Measurements from ENCODE around the gene IQGAP2. TPM values are rescaled to one million over a fixed set of nuclear protein-coding genes. Genes with fewer than 3 reads are reported as not detected.
"Not testable (repeated sequence)": the region's sequence is repeated elsewhere in the genome, so short reads cannot be mapped to it uniquely, and the experiment has no call there.

Gene IQGAP2
- polyA plus RNA-seq, 2 donors = 1.4 to 2.0 TPM

- H3K27ac ChIP-seq (ENCODE audit: low read depth in 2 of 2, low read length in 1 of 2) = no peak overlapping the region
Measured at GRCh38 chr5:76736679-76737556, 333.8 kb downstream of the IQGAP2 start.

GRCh38 chr5:76737846-76738245 lies 334.8 kb downstream of the IQGAP2 start:
- no peaks in the 10 kb centered on the region for H3K4me1 ChIP-seq (ENCODE audit: control insufficient read depth in 2 of 2, insufficient read depth in 2 of 2, low read length in 1 of 2)
- no peaks in the 10 kb centered on the region for H3K9me3 ChIP-seq (ENCODE audit: control insufficient read depth in 2 of 2, insufficient read depth in 1 of 2, low read depth in 1 of 2, low read length in 1 of 2)
- H3K27me3 ChIP-seq (ENCODE audit: control insufficient read depth in 1 of 2, insufficient read depth in 2 of 2, low read length in 2 of 2) = no peaks in the 10 kb centered on the region
- 72 to 86% methylated on average over 5 of the region's 5 CpGs for WGBS, 2 donors
- no peak overlapping the region for H3K4me3 ChIP-seq (ENCODE audit: low read depth in 1 of 2, low read length in 2 of 2)
- no peaks in the 10 kb centered on the region for H3K36me3 ChIP-seq (ENCODE audit: control insufficient read depth in 2 of 2, insufficient read depth in 2 of 2, low read length in 1 of 2)
- H3K27ac ChIP-seq (ENCODE audit: low read depth in 2 of 2, low read length in 1 of 2) = no peak overlapping the region

More at GRCh38 chr5:76736679-76737556, 333.8 kb downstream of the IQGAP2 start:
- H3K4me1 ChIP-seq (ENCODE audit: control insufficient read depth in 2 of 2, insufficient read depth in 2 of 2, low read length in 1 of 2) = no peaks in the 10 kb centered on the region
- no peaks in the 10 kb centered on the region for H3K9me3 ChIP-seq (ENCODE audit: control insufficient read depth in 2 of 2, insufficient read depth in 1 of 2, low read depth in 1 of 2, low read length in 1 of 2)
- H3K36me3 ChIP-seq (ENCODE audit: control insufficient read depth in 2 of 2, insufficient read depth in 2 of 2, low read length in 1 of 2) = no peaks in the 10 kb centered on the region
- 80% methylated on average over 6 of the region's 6 CpGs for WGBS, 2 donors
- H3K4me3 ChIP-seq (ENCODE audit: low read depth in 1 of 2, low read length in 2 of 2) = no peak overlapping the region
- no peaks in the 10 kb centered on the region for H3K27me3 ChIP-seq (ENCODE audit: control insufficient read depth in 1 of 2, insufficient read depth in 2 of 2, low read length in 2 of 2)

GRCh38 chr5:76741506-76741905 lies 338.4 kb downstream of the IQGAP2 start:
- WGBS, 2 donors = 94 to 97% methylated on average over 4 of the region's 4 CpGs
- H3K4me3 ChIP-seq (ENCODE audit: low read depth in 1 of 2, low read length in 2 of 2); H3K9me3 ChIP-seq (ENCODE audit: control insufficient read depth in 2 of 2, insufficient read depth in 1 of 2, low read depth in 1 of 2, low read length in 1 of 2); H3K27ac ChIP-seq (ENCODE audit: low read depth in 2 of 2, low read length in 1 of 2); H3K4me1 ChIP-seq (ENCODE audit: control insufficient read depth in 2 of 2, insufficient read depth in 2 of 2, low read length in 1 of 2); H3K36me3 ChIP-seq (ENCODE audit: control insufficient read depth in 2 of 2, insufficient read depth in 2 of 2, low read length in 1 of 2); H3K27me3 ChIP-seq (ENCODE audit: control insufficient read depth in 1 of 2, insufficient read depth in 2 of 2, low read length in 2 of 2): not testable (repeated sequence)

GRCh38 chr5:76742583-76742982 lies 339.5 kb downstream of the IQGAP2 start:
- 88 to 90% methylated on average over 4 of the region's 4 CpGs for WGBS, 2 donors
- H3K27me3 ChIP-seq (ENCODE audit: control insufficient read depth in 1 of 2, insufficient read depth in 2 of 2, low read length in 2 of 2) = no peaks in the 10 kb centered on the region
- no peaks in the 10 kb centered on the region for H3K9me3 ChIP-seq (ENCODE audit: control insufficient read depth in 2 of 2, insufficient read depth in 1 of 2, low read depth in 1 of 2, low read length in 1 of 2)
- H3K27ac ChIP-seq (ENCODE audit: low read depth in 2 of 2, low read length in 1 of 2) = no peak overlapping the region
- H3K4me3 ChIP-seq (ENCODE audit: low read depth in 1 of 2, low read length in 2 of 2) = no peak overlapping the region
- no peaks in the 10 kb centered on the region for H3K36me3 ChIP-seq (ENCODE audit: control insufficient read depth in 2 of 2, insufficient read depth in 2 of 2, low read length in 1 of 2)
- H3K4me1 ChIP-seq (ENCODE audit: control insufficient read depth in 2 of 2, insufficient read depth in 2 of 2, low read length in 1 of 2) = no peaks in the 10 kb centered on the region

GRCh38 chr5:76744632-76745031 lies 341.5 kb downstream of the IQGAP2 start:
- Histone ChIP-seq H3K27me3 (ENCODE audit: control insufficient read depth in 1 of 2, insufficient read depth in 2 of 2, low read length in 2 of 2) (no peaks in the 10 kb centered on the region), H3K9me3 (ENCODE audit: control insufficient read depth in 2 of 2, insufficient read depth in 1 of 2, low read depth in 1 of 2, low read length in 1 of 2) (no peaks in the 10 kb centered on the region), H3K4me3 (ENCODE audit: low read depth in 1 of 2, low read length in 2 of 2) (no peak overlapping the region), H3K27ac (ENCODE audit: low read depth in 2 of 2, low read length in 1 of 2) (no peak overlapping the region), H3K4me1 (ENCODE audit: control insufficient read depth in 2 of 2, insufficient read depth in 2 of 2, low read length in 1 of 2) (no peaks in the 10 kb centered on the region), H3K36me3 (ENCODE audit: control insufficient read depth in 2 of 2, insufficient read depth in 2 of 2, low read length in 1 of 2) (no peaks in the 10 kb centered on the region)
- 63 to 67% methylated on average over 2 of the region's 2 CpGs for WGBS, 2 donors

- H3K36me3 ChIP-seq (ENCODE audit: control insufficient read depth in 2 of 2, insufficient read depth in 2 of 2, low read length in 1 of 2) = no peaks in the 10 kb centered on the region
- no peaks in the 10 kb centered on the region for H3K9me3 ChIP-seq (ENCODE audit: control insufficient read depth in 2 of 2, insufficient read depth in 1 of 2, low read depth in 1 of 2, low read length in 1 of 2)
- H3K27me3 ChIP-seq (ENCODE audit: control insufficient read depth in 1 of 2, insufficient read depth in 2 of 2, low read length in 2 of 2) = no peaks in the 10 kb centered on the region
- no peak overlapping the region for H3K4me3 ChIP-seq (ENCODE audit: low read depth in 1 of 2, low read length in 2 of 2)
- WGBS, 2 donors = 72 to 84% methylated on average over 3 of the region's 3 CpGs
- no peak overlapping the region for H3K27ac ChIP-seq (ENCODE audit: low read depth in 2 of 2, low read length in 1 of 2)
- H3K4me1 ChIP-seq (ENCODE audit: control insufficient read depth in 2 of 2, insufficient read depth in 2 of 2, low read length in 1 of 2) = no peaks in the 10 kb centered on the region
Measured at GRCh38 chr5:76745670-76746069, 342.6 kb downstream of the IQGAP2 start.

- Histone ChIP-seq H3K27ac (ENCODE audit: low read depth in 2 of 2, low read length in 1 of 2) (no peak overlapping the region), H3K27me3 (ENCODE audit: control insufficient read depth in 1 of 2, insufficient read depth in 2 of 2, low read length in 2 of 2) (no peaks in the 10 kb centered on the region), H3K36me3 (ENCODE audit: control insufficient read depth in 2 of 2, insufficient read depth in 2 of 2, low read length in 1 of 2) (no peaks in the 10 kb centered on the region), H3K4me1 (ENCODE audit: control insufficient read depth in 2 of 2, insufficient read depth in 2 of 2, low read length in 1 of 2) (no peaks in the 10 kb centered on the region), H3K4me3 (ENCODE audit: low read depth in 1 of 2, low read length in 2 of 2) (no peak overlapping the region), H3K9me3 (ENCODE audit: control insufficient read depth in 2 of 2, insufficient read depth in 1 of 2, low read depth in 1 of 2, low read length in 1 of 2) (no peaks in the 10 kb centered on the region)
- WGBS, 2 donors = 94 to 95% methylated on average over 2 of the region's 2 CpGs
Measured at GRCh38 chr5:76746677-76747076, 343.6 kb downstream of the IQGAP2 start.

- no peaks in the 10 kb centered on the region for H3K4me1 ChIP-seq (ENCODE audit: control insufficient read depth in 2 of 2, insufficient read depth in 2 of 2, low read length in 1 of 2)
- WGBS, 2 donors = 90 to 92% methylated on average over 13 of the region's 13 CpGs
- H3K27me3 ChIP-seq (ENCODE audit: control insufficient read depth in 1 of 2, insufficient read depth in 2 of 2, low read length in 2 of 2) = no peaks in the 10 kb centered on the region
- no peaks in the 10 kb centered on the region for H3K36me3 ChIP-seq (ENCODE audit: control insufficient read depth in 2 of 2, insufficient read depth in 2 of 2, low read length in 1 of 2)
- H3K9me3 ChIP-seq (ENCODE audit: control insufficient read depth in 2 of 2, insufficient read depth in 1 of 2, low read depth in 1 of 2, low read length in 1 of 2) = no peaks in the 10 kb centered on the region
- H3K27ac ChIP-seq (ENCODE audit: low read depth in 2 of 2, low read length in 1 of 2) = no peak overlapping the region
- no peak overlapping the region for H3K4me3 ChIP-seq (ENCODE audit: low read depth in 1 of 2, low read length in 2 of 2)
Measured at GRCh38 chr5:76747706-76748105, 344.6 kb downstream of the IQGAP2 start.

- 85 to 88% methylated on average over 5 of the region's 5 CpGs for WGBS, 2 donors
- no peaks in the 10 kb centered on the region for H3K4me1 ChIP-seq (ENCODE audit: control insufficient read depth in 2 of 2, insufficient read depth in 2 of 2, low read length in 1 of 2)
Measured at GRCh38 chr5:76751291-76751690, 348.2 kb downstream of the IQGAP2 start.

GRCh38 chr5:76754668-76755078 lies 351.6 kb downstream of the IQGAP2 start:
- Histone ChIP-seq H3K4me3 (ENCODE audit: low read depth in 1 of 2, low read length in 2 of 2) (no peak overlapping the region), H3K4me1 (ENCODE audit: control insufficient read depth in 2 of 2, insufficient read depth in 2 of 2, low read length in 1 of 2) (no peaks in the 10 kb centered on the region), H3K27ac (ENCODE audit: low read depth in 2 of 2, low read length in 1 of 2) (no peak overlapping the region), H3K36me3 (ENCODE audit: control insufficient read depth in 2 of 2, insufficient read depth in 2 of 2, low read length in 1 of 2) (no peaks in the 10 kb centered on the region), H3K9me3 (ENCODE audit: control insufficient read depth in 2 of 2, insufficient read depth in 1 of 2, low read depth in 1 of 2, low read length in 1 of 2) (no peaks in the 10 kb centered on the region), H3K27me3 (ENCODE audit: control insufficient read depth in 1 of 2, insufficient read depth in 2 of 2, low read length in 2 of 2) (no peaks in the 10 kb centered on the region)
- WGBS, 2 donors = 49 to 55% methylated on average over 3 of the region's 3 CpGs

More at GRCh38 chr5:76751291-76751690, 348.2 kb downstream of the IQGAP2 start:
- Histone ChIP-seq H3K36me3 (ENCODE audit: control insufficient read depth in 2 of 2, insufficient read depth in 2 of 2, low read length in 1 of 2) (no peaks in the 10 kb centered on the region), H3K4me3 (ENCODE audit: low read depth in 1 of 2, low read length in 2 of 2) (no peak overlapping the region), H3K27me3 (ENCODE audit: control insufficient read depth in 1 of 2, insufficient read depth in 2 of 2, low read length in 2 of 2) (no peaks in the 10 kb centered on the region), H3K27ac (ENCODE audit: low read depth in 2 of 2, low read length in 1 of 2) (no peak overlapping the region), H3K9me3 (ENCODE audit: control insufficient read depth in 2 of 2, insufficient read depth in 1 of 2, low read depth in 1 of 2, low read length in 1 of 2) (no peaks in the 10 kb centered on the region)

Data from esophagus (tissue), 2 donors.